Activated T-cell treated with anti-CD3 and anti-CD28 coated beads for 24 hours (primary cell): ENCODE results near the gene SLC9A1.

ENCODE experiments used
- DNase-seq: peaks from one replicate; pipeline ENCODE4 v3.0.0-alpha.2; 2020; ENCODE audit warnings: low read depth

SLC9A1 gene

DNA sequence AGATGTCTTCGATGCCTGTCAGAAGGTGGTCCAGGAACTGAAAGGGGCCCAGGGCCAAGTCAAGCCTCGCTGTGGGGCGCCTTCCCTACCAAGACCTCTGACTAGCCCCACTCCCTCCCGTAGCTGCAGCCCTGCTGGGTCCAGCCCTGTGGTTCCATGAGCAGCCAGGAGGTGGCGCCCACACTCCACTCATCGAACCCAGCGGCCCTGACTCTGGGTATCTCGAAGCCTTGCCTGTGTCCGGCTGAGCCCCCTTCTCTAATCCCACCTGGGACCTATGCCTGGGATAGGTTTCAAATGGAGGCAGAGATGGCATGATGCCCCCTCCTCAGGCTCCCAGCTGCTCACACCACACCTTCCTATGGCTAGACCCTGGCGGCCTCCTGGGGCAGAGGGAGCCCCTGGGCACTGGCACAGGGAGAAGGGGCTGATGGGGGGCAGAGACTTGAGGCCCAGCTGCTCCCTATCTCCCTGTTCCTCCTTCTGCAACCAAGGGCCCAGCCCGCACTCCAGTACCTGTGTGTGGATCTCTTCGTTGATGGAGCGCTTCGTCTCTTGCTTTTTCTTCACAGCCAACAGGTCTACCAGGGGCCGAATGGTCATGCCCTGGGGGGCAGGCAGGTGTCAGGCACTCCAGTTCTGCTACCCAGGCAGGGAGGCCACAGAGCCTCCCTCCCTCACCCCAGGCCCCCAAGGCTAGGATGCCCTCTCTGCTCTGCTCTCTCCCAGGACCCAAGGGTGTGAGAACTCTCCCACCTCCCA, 52.0 kb downstream of the SLC9A1 start:
- DNase-seq: peak; percentile 72

DNA sequence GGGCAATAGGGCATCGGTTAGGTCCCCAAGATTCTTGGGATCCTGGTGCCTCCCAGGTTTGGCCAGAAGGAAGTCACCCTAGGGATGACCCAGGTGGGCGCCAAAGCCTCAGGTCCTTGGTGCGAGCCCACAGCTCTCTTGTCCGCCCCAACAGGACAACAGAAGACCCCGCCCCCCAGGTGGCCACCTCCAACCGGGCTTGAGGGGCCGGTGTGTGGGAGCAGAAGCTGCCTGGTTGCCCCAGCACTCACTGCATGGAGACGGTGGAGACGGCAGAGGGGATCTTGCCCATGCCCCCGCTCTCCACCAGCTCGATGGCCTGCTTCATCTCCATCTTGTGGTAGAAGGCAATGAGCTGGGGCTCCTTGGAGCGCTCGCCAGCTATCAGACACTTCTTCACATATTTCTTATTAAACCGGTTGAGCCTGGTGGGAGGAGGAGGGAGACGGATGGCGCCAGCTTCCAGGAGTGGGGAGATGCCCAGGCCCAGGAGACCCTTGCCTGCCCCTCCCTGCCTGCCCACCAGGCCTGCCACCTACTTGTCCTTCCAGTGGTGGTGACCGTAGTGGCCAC, 52.7 kb downstream of the SLC9A1 start:
- no peak for DNase-seq

DNA sequence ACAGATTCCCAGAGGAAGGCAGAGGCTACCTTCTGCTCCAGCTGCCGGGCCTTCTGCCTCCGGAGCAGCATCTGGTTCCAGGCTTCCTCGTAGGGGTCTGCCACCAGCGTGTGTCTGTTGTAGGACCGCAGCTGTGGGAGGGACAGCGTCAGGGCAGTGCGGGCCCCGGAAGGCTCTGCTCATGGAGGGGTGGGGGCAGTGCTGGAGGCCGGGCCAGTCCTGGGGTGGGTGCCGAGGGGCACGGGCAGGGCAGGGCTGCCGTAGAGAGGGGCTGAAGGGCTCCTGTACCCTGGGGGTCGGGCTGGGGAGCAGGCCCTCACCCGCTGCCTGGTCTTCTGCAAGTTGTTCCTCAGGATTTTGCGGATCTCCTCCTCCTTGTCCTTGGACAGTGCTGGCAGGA, 53.2 kb downstream of the SLC9A1 start:
- no peak for DNase-seq

DNA sequence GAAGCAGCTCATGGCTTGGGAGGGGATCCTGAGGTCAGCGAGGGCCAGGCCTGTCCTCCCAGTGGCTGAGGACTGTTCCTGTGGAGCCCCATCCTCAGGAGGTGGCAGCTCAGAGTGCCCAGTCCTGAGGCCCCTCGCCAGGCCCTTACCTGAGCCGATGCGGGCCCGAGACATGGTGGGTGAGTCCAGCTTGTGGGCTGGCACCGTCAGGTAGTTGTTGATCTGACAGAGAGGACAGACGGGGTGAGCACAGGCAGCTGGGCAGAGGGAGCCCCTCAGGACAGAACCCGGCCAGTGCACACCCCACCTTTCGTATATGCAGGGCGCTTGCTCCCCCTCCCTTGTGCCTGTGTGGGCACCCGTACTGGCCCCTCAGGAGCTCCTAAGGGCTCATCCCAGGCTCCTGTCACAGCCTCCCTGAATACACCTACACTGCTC, 53.9 kb downstream of the SLC9A1 start:
- no peak for DNase-seq

DNA sequence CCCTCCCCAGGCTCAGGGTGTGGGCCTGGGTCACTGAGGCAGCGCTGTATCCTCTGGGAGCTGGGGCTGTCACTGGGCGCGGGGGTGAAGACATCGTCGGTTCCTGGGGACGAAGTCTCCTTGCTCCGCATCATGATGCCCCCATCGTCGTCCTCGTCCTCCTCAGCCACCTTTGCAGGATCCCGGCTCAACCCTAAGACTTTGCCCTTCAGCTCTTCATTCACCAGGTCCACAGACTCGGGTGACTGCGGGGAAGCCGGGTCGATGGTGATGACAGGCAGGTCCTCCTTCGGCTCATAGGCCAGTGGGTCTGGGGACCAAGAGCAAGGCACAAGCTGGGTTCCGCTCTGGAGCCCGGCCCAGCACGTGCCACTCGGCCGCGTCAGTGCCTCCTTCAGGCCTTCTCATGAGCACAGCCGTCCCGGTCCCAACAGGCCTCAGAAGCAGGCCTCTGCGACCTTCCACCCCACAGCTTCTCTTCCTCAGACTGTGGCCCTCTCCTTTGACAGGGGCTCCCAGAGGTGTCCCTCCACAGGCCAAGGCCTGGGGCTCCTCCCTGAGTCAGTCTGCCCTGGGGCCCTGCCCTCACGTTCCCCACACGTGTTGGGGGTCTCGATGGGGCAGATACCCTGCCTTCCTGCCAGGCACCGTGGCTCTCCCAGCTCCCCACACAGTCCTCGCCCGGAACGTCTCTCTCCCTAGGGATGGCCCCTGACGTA, 54.4 kb downstream of the SLC9A1 start:
- DNase-seq: no peak

DNA sequence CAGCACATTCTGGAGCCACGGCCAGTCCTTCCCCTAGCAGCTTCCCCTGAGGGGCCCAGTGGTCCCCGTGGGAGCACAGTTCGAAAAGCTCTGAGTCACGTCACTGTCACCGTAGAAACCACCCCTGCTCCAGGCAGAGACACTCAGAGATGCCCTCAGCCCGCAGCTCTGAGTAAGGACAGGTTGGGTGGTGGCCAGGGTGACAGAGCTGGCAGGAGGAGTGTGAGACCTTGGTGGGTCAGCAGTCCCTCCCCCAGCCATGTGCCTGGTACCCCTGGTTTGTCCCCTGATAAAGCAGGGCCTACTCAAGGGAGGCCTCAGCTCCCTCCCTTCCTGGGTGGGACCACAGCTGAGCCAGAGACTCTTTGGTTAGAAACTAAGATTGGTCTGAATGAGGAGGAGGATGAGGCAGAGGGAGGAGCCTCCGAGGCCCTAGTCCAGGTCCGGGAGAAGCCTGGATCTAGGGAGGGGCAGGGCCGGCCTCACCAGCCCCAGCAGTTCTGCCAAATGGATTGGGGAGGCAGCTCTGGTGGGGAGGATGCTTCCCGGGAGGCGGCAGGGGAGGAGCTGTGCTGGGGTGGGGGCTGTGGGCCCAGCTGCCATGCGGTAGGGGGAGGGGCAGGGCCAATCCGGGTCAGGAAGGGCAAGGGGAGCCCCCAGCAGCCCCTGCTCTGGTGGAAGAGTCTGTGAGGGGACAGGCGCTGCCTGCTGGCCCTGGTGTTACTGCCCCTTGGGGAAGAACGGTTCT, 55.2 kb downstream of the SLC9A1 start:
- peak; percentile 26 for DNase-seq

DNA sequence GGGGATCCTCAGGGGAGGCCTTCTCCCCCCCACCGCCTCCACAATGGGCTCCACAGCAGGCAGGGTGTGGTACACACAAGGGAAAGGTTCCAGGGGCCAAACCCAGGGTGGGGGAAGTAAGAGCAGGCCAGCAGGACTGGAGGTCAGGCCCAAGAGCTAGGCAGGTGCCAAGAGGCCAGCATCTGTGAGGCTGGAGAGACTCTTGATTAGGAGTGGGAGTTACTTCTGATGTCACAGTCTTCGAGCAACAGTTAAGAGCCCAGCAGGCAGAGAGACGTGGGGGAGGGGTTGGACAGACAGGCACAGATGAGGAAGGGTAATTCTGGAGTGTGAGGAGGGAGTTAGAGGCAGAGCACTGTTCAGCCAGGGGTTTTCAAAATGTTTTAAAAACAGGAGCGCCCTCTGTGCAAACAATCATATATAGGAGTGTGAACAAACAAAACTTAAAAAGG, 55.8 kb downstream of the SLC9A1 start:
- no peak for DNase-seq

DNA sequence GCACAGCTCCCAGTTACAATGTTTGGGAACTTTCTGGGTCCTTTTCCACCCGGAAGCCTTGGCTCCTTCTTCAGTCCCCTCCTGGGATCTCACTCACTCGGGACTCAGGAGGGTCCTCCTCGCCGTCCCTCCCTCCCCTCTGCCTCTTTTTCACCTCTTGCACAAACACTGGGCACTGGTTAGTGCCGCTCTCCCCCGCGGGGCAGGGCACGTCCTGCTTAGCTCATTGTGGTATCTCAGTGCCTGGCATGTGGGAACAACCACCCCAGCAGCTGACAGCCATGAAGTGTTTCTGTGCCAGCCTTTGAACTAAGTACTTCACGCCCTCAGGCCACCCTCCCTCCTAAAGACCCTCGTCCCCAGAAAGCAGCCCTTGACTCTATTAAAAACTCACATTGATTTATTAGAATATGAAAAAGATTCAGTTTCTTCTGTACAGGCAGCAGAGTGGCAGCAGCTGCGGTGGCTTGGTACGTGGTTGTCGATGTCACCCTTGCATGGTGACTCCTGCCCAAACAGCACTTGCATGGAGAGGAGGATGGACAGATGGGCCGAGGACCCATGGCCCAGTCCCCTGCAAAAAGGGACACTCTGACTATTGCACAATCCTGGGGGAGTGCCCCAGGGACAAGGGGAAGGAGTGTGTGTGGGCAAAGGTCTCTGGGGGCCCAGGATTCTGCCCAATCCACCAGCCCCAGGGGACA, 56.3 kb downstream of the SLC9A1 start:
- DNase-seq: no peak

DNA sequence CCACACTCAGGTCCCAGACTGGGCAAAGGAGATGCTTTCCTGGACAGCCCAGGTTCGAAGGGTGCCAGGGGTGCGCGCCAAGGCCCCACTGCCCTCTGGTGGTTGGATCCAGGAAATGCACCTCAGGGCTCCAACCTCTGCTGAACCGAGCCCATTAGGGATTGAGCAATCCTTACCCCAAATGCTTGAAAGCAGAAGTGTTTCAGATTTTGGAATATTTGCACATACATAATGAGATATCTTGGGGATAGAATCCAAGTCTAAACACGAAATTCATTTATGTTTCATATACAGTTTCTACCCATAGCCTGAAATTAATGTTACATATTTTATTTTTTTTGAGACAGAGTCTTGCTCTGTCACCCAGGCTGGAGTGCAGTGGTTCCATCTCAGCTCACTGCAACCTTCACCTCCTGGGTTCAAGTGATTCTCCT, 57.4 kb downstream of the SLC9A1 start:
- DNase-seq: peak; percentile 60

DNA sequence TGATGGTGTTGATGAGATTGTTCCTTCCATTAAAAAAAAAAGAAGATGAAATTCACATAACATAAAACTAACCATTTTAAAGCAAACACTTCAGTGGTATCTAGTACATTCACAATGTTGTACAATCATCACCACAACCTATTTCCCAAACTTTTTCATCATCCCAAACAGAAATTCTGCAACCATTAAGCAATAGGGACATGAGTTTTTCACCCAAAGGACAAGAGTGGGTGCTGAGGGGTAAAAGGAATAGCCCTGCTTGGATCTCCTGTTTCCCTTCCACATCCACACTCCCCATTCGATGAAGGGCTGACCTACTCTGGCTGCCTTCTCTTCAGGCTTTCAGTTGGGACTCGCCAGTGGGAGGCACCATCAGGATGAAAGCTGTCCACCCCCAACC, 59.3 kb downstream of the SLC9A1 start:
- DNase-seq: no peak

DNA sequence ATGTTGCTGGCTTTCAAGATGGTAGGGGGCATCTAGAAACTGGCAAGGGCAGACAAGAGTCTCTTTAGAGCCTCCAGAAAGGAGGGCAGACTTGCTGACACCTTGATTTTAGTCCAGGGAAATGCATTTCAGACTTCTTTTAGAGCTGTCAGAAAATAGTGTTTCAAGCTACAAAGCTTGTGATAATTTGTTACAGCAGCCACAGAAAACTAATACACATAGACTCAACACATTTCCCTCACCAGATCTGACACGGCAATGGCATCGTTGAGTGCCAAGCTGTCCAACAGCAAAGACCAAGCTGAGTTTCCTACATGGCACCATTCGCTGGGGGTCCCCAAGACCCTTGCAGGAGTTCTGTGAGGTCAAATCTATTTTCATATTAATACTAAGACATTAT, 62.0 kb downstream of the SLC9A1 start:
- DNase-seq: no peak

DNA sequence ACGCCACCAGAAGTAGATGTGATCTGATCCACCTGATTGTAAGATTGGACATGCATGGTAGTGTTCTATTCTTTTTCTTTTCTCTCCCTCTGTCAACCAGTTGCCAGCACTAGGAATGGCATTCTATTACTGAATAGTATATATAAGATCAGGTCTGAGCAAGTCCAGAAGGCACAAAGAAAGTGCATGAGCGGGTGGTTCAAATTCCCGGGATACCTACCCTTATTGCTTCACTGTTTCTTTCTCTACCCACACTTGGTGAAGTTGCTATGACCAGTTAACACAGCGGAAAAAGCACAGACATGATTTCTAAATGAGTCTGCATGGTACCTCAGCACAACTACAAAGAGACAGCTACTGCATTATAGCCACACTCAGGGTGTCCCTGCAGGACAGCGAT, 64.0 kb downstream of the SLC9A1 start:
- DNase-seq: no peak

DNA sequence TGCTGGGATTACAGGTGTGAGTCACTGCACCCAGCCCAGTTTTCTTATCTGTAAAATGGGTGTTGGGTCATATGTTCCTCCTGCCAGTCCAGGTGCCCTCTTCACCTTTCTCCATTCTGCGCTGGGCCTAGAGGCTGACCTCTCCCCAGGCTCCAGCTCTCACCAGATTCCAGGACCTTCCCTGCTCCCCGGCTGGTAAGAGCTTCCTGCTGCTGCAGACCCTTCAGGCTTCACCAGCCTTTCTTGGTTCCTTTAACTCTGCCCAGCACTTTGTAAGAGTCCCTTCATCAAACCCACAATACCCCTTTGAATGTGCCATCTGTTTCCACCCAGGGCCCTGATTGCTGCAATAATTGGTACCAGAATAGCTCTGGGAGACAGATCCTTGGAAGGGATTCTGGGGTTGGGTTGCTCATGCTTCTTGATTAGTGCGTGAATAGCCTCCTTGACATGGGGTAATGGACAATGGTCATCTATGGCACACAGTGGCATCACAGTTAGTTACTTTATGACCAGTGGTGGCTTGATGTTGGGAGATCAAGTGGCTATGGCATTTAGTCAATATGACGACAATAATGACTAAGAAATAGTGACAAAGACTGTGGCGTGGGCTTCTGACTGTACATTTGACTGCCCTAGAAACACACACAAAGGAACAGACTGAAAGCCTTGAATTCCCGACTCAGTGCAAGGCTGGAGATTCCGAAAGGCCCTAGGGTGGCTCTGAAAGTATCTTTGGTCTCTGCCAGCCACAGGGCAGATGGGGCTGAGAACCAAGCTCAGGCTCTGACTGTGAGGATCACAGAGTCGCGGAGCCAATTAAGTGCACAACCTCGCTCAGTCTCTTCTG, 67.3 kb downstream of the SLC9A1 start:
- DNase-seq: no peak

DNA sequence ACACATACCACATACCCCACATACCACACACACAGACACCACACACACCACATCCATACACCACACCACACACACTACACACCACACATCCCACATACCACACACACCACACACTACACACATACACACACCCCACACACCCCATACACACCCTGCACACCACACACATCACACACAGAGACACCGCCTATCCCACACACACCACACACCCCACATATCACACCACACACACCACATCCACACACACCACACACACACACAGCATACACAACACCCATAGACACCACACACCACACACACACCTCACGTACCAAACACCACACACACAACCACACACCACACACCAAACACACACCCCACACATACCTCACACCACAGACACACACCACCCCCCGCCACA, 68.3 kb downstream of the SLC9A1 start:
- DNase-seq: no peak

DNA sequence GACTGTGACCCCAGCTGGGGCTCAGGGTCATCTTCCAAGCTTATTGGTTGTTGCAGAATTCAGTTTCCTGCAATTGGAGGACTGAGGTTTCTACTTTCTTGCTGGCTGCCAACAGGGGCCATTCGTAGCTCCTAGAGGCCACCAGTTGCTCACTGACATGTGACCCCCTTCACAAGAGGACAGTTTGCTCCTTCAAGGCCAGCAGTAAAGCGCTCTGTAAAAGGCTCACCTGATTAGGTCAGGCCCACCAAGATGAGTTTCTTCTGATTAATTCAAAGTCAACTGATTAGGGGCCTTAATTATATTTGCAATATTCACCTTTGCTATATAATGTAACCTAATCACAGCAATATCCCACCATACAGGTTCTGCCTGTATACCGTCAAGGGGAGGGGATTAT, 68.9 kb downstream of the SLC9A1 start:
- DNase-seq: no peak

DNA sequence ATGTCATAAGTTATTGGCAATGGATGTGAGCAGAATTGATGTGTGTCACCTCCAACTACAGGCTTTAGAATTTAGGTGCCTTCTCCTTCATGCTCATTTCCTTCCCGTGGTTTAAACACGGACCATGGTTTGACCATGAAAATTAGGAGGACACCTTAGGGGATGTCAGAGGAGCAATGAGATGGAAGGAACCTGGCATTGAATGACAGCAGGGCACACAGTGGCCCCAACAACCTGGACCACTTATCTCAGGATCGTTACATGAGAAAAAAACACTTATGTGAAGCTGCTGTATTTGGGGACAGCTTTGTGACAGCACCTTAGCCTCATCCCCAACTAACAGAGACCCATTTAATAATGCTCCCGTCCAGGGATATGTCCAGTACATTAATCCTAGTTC, 70.8 kb downstream of the SLC9A1 start:
- no peak for DNase-seq

DNA sequence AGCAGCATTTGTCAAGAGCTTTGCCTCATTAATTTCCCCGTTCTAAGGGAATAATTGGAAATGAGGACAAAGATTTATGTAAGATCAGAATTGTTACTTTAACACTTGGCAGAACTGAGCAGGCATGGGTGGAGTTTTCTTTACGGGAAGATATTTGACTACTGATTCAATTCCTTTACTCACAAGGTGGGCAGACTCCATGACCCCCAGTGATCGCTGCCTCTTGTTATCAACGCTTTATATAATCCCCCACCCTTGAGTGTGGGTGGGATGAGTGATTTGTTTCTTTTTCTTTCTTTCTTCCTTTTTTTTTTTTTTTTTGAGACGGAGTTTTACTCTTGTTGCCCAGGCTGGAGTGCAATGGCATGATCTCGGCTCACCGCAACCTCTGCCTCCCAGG, 77.0 kb downstream of the SLC9A1 start:
- no peak for DNase-seq

DNA sequence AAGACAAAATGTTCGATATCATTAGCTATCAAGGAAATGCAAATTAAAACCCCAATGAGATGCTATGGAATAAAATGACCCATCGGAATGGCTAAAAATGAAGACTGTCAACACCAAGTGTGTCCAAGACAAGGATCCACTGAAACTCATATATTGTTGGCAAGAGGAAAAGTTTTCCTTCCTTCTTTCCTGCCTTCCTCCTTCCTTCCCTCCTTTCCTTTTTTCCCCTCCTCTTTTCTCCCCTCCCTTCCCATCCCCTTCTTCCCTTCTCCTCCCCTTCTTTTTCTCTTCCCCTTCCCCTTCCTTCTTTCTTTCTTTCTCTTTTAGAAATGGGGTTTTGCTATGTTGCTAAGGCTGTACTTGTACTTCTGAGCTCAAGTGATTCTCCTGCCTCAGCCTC, 78.1 kb downstream of the SLC9A1 start:
- no peak for DNase-seq

DNA sequence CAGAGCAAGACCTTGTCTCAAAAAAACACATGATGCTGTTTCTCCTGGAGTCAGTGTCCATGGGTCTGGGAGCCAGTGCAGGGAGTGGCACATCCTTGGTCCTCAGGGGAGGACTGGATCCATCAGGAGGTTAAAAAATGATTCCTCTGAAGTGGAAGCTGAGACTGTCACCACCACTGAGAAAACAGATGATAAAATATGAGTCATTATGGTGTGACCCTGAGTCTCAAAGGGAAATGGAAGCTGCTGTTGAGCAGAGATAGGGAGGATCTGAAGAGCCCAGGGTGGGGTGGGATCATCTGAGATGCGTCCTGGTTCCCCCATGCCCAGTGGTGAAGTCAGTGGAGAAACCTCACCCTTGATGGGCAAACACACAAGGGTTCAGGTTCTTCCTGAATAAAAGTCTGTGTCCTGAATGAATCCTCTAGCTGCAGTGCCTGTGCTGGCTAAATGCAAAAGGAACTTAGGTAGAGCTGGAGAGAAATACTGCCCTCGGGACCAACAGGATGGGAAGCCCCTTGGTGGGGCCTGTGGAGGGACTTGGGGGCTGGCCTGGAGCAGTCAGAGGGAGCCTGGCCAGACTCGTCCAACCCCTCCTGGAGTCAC, 80.6 kb downstream of the SLC9A1 start:
- DNase-seq: no peak

DNA sequence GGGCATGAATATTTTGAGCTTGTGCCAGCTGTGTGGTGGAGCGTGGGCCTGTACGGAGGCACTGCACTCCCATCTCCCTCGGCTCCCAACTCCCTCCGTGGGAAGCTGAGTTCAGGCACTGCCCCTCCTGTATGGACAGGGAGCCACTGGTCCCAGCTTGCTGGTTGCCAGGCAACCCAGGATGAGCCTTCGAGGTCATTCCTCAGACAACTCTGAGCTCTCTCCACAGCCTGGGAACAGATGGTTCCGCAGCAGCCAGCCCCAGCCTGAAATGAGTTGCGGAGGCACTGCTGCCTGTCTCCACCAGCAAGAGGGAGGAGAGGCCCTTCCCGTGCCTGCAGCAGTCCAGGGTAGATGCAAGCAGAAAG, 83.9 kb downstream of the SLC9A1 start:
- no peak for DNase-seq
